ENCODE results near the gene ZNF557. TPM values are rescaled to one million over a fixed set of nuclear protein-coding genes. Genes with fewer than 3 reads are reported as not detected.
A peak's percentile ranks its signal among the peaks of the same experiment; 100 is the strongest.

Gene ZNF557
- total RNA-seq, 1 experiment from 2014 or later, result 6.3 TPM

DNA sequence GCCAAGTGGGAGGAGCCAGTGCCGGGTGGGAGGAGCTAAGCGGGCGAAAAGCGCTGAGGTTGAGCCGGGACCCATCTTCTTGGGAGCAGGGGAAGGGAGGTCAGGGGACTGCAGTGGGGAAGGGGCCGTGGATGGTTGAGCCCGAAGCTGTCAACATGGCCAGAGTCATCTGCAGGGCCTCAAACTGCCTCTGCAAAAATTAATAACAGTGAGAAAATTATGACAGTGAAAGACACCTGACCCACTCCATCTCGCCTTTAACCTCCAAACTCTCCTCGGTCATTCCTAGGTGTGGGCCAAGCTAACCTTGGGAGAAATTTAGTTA is 30.1 kb downstream of the ZNF557 start:
- Mint-ChIP-seq H3K4me1 (ENCODE audit: low read depth, unreplicated experiment) (no peaks in the 10 kb centered on the region), H3K9me3 (ENCODE audit: low read depth, unreplicated experiment) (peaks cover 7% of the 10 kb centered on the region), H3K27me3 (ENCODE audit: unreplicated experiment) (peaks cover 13% of the 10 kb centered on the region), H3K4me3 (ENCODE audit: low read depth, unreplicated experiment) (peak overlapping the region; percentile 86), H3K36me3 (ENCODE audit: insufficient read depth, unreplicated experiment) (peaks cover 16% of the 10 kb centered on the region), H3K27ac (ENCODE audit: unreplicated experiment) (no peak overlapping the region)
- no TSS peak for BruUV-seq (replicated peaks)
- no peak for DNase-seq
- CTCF ChIA-PET, result interaction anchor here (0.6 to 1.0 kb wide), 3 partner anchors 130 to 254 kb away, joined by 4 read pairs; no protein-coding TSS in a partner anchor
- intact Hi-C loops (cut with micrococcal nuclease; ENCODE audit: unreplicated experiment), result no loop called here
- TF ChIP-seq, protein P1, sequence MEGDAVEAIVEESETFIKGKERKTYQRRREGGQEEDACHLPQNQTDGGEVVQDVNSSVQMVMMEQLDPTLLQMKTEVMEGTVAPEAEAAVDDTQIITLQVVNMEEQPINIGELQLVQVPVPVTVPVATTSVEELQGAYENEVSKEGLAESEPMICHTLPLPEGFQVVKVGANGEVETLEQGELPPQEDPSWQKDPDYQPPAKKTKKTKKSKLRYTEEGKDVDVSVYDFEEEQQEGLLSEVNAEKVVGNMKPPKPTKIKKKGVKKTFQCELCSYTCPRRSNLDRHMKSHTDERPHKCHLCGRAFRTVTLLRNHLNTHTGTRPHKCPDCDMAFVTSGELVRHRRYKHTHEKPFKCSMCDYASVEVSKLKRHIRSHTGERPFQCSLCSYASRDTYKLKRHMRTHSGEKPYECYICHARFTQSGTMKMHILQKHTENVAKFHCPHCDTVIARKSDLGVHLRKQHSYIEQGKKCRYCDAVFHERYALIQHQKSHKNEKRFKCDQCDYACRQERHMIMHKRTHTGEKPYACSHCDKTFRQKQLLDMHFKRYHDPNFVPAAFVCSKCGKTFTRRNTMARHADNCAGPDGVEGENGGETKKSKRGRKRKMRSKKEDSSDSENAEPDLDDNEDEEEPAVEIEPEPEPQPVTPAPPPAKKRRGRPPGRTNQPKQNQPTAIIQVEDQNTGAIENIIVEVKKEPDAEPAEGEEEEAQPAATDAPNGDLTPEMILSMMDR (IDR thresholded peaks at IDR 0.05; ENCODE audit: unreplicated experiment), result no peak

GRCh38 chr19:7101498-7102253 is 32.2 kb downstream of the ZNF557 start:
- Mint-ChIP-seq H3K36me3 (ENCODE audit: insufficient read depth, unreplicated experiment) (peaks cover 16% of the 10 kb centered on the region), H3K27ac (ENCODE audit: unreplicated experiment) (no peak overlapping the region), H3K27me3 (ENCODE audit: unreplicated experiment) (peaks cover 13% of the 10 kb centered on the region), H3K4me3 (ENCODE audit: low read depth, unreplicated experiment) (no peak overlapping the region), H3K9me3 (ENCODE audit: low read depth, unreplicated experiment) (peaks cover 4% of the 10 kb centered on the region), H3K4me1 (ENCODE audit: low read depth, unreplicated experiment) (no peaks in the 10 kb centered on the region)
- intact Hi-C loops (cut with micrococcal nuclease; ENCODE audit: unreplicated experiment), result loop anchor here (5.0 kb wide), 1 partner anchor 241 kb away; no protein-coding TSS in a partner anchor
- TF ChIP-seq, protein P1 (IDR thresholded peaks at IDR 0.05; ENCODE audit: unreplicated experiment), result no peak
- BruUV-seq (replicated peaks), result no TSS peak
- DNase-seq, result no peak
- CTCF ChIA-PET, result interaction anchor here (0.6 to 1.5 kb wide), 6 partner anchors 56 to 703 kb away, joined by 3 to 8 read pairs (median 4); no protein-coding TSS in a partner anchor

DNA sequence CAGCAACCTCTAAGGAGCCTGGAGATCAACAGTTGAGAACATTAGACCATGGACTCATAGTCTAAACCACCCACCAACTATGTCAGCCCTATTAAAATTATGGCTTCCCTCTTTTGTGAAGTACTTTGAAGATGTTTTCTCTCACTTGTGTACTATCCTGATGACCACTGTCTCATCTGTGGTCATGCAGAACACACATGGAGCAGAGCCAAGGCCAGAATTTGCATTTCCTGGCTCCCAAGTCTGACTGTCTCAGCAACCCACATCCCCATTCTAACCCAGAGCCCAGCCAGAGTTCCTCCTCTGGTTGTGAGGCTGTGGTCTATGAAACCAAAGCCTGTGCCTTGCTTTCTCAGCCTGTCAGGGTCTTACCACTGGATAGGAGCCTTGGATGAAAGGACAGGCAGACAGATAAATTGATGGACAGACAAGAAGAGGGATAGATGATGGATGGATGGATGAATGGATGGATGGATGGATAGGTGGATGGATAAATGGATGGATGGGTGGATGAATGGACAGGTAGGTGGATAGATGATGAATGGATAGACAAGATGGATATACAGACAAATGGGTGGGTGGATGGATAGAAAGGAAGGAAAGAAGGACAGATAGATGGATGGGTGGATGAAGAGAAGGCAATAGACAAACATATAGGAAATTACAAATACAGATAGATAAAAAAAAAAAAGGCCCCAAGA is 35.4 kb downstream of the ZNF557 start:
- TF ChIP-seq, protein P1 (IDR thresholded peaks at IDR 0.05; ENCODE audit: unreplicated experiment), result no peak
- Mint-ChIP-seq H3K4me3 (ENCODE audit: low read depth, unreplicated experiment) (no peak overlapping the region), H3K27me3 (ENCODE audit: unreplicated experiment) (peaks cover 13% of the 10 kb centered on the region), H3K4me1 (ENCODE audit: low read depth, unreplicated experiment) (no peaks in the 10 kb centered on the region), H3K36me3 (ENCODE audit: insufficient read depth, unreplicated experiment) (no peaks in the 10 kb centered on the region), H3K27ac (ENCODE audit: unreplicated experiment) (no peak overlapping the region), H3K9me3 (ENCODE audit: low read depth, unreplicated experiment) (no peaks in the 10 kb centered on the region)
- CTCF ChIA-PET, result no interaction called here
- BruUV-seq (replicated peaks), result no TSS peak
- intact Hi-C loops (cut with micrococcal nuclease; ENCODE audit: unreplicated experiment), result loop anchor here (5.0 kb wide), 1 partner anchor 237 kb away; no protein-coding TSS in a partner anchor
- no peak for DNase-seq

DNA sequence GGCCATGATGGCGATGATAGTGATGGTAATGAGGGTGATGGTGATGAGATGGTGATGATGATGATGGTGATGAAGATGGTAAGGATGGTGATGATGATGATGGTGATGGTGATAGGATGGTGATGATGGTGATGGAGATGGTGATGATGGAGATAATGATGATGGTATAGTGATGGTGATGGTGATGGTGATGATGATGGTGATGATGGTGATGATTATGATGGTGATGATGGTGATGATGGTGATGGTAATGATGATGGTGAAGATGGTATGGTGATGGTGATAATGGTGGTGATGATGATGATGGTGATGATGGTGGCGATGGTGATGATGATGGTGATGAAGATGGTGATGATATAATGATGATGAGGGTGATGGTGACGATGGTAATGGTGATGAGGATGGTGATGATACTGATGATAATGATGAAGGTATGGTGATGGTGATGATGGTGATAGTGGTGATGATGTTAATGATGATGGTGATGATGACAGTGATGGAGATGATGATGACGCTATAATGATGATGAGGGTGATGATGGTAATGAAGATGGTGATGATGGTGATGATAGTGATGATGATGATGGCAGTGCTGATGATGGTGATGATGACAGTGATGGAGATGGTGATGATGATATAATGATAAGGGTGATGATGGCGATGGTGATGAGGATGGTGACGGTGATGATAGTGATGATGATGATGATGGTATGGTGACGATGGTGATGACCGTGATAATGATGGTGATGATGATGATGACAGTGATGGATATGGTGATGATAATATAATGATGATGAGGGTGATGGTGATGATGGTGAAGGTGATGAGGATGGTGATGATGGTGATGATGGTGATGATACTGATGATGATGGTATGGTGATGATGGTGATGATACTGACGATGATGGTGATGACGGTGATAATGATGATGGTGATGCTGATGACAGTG is 37.5 kb downstream of the ZNF557 start:
- H3K4me1 Mint-ChIP-seq (ENCODE audit: low read depth, unreplicated experiment), result no peaks in the 10 kb centered on the region
- CTCF ChIA-PET, result no interaction called here
- H3K36me3 Mint-ChIP-seq (ENCODE audit: insufficient read depth, unreplicated experiment), result no peaks in the 10 kb centered on the region
- intact Hi-C loops (cut with micrococcal nuclease; ENCODE audit: unreplicated experiment), result no loop called here
- no peak overlapping the region for H3K4me3 Mint-ChIP-seq (ENCODE audit: low read depth, unreplicated experiment)
- H3K9me3 Mint-ChIP-seq (ENCODE audit: low read depth, unreplicated experiment), result no peaks in the 10 kb centered on the region
- no peak overlapping the region for H3K27ac Mint-ChIP-seq (ENCODE audit: unreplicated experiment)
- TF ChIP-seq, protein P1 (IDR thresholded peaks at IDR 0.05; ENCODE audit: unreplicated experiment), result no peak
- H3K27me3 Mint-ChIP-seq (ENCODE audit: unreplicated experiment), result peaks cover under 1% of the 10 kb centered on the region
- no peak for DNase-seq
- no TSS peak for BruUV-seq (replicated peaks)

Data from Calu3 (cell line).